Stomach (tissue), 9 donors: ENCODE measurements around the gene SPAG16. TPM values are rescaled to one million over a fixed set of nuclear protein-coding genes. Genes with fewer than 3 reads are reported as not detected.

Source experiments
- DNase-seq, 2 donors: peaks; one replicate each; pipeline versions ENCODE4 v3.0.0 to v3.0.0-alpha.2; 2013 to 2019
- H3K27ac ChIP-seq, 5 donors: fragments of 200-600 bp in 4 of 5; sonication (generic) in 4 of 5; one replicate each; pipeline ENCODE4 v1.5.1; 2013 to 2019; ENCODE audit warnings: mild to moderate bottlenecking in 1 of 5, moderate library complexity in 1 of 5
- H3K27me3 ChIP-seq, 3 donors: fragments of 200-600 bp; sonication (generic); one replicate each; pipeline ENCODE4 v1.5.1; 2017 to 2019; ENCODE audit warnings: mixed run types in 1 of 3
- H3K36me3 ChIP-seq, 4 donors: fragments of 200-600 bp; sonication (generic); 1 replicate in 3 of 4; 2 replicates in 1 of 4; pipeline ENCODE4 v1.5.1; 2016 to 2019
- H3K4me1 ChIP-seq, 4 donors: fragments of 200-600 bp; sonication (generic); one replicate each; pipeline ENCODE4 v1.5.1; 2016 to 2019
- H3K4me3 ChIP-seq, 4 donors: fragments of 200-600 bp; sonication (generic) in 3 of 4; one replicate each; pipeline ENCODE4 v1.5.1; 2016 to 2019; ENCODE audit warnings: mild to moderate bottlenecking in 1 of 4
- H3K9me3 ChIP-seq, 4 donors: fragments of 200-600 bp; sonication (generic); one replicate each; pipeline ENCODE4 v1.5.1; 2016 to 2019
- CTCF ChIP-seq, 7 experiments: fragments of 450-650 bp in 4 of 7; fragments of 200-600 bp in 3 of 7; sonication (generic) in 3 of 7; IDR thresholded peaks; one replicate each; pipeline ENCODE4 v1.5.1; 2016 to 2019; ENCODE audit warnings: antibody characterized with exemption in 7 of 7, control low read depth in 2 of 7, mild to moderate bottlenecking in 1 of 7
- EP300 ChIP-seq: sonication (generic); formaldehyde crosslinking; IDR thresholded peaks from one replicate; pipeline ENCODE4 v1.6.1; 2017; ENCODE audit warnings: antibody characterized with exemption
- POLR2A ChIP-seq, 4 donors: fragments of 450-650 bp; IDR thresholded peaks; one replicate each; pipeline ENCODE4 v1.6.1; 2016; ENCODE audit warnings: antibody characterized with exemption in 4 of 4, control low read depth in 2 of 4, mild to moderate bottlenecking in 1 of 4, moderate library complexity in 1 of 4
- POLR2AphosphoS5 ChIP-seq, 3 donors: sonication (generic); formaldehyde crosslinking; IDR thresholded peaks; one replicate each; pipeline ENCODE4 v1.6.1; 2016; ENCODE audit warnings: antibody characterized with exemption in 3 of 3
- WGBS, 5 donors: extraction: QIAGEN DNeasy Blood & Tissue Kit in 3 of 5; methylation state at CpG; one replicate each; pipeline versions ENCODE4 v1.1.5 to v1.1.7; 2013 to 2018; 5-methylcytosine and 5-hydroxymethylcytosine counted together
- intact Hi-C: fragments of 100-400 bp; cut with DNase I; formaldehyde crosslinking; loops from one replicate; pipeline ENCODE4 v1.15.1; 2023; ENCODE audit warnings: low total_unique reads
- polyA plus RNA-seq, 3 donors: library from polyadenylated mRNA; stranded (reverse); fragments of 200-250 nt; gene quantifications; one replicate each; pipeline ENCODE4 v1.2.3, GENCODE V29; 2013
- total RNA-seq, 5 donors: library from RNA; depleted of rRNA; stranded (reverse); fragments of >200 nt; gene quantifications; one replicate each; pipeline versions ENCODE4 v1.1.0 to v1.2.3, GENCODE V29; 2014 to 2016
- donor health status: healthy with polysubstance abuse.
- donor health status: Bipolar disorder and iron deficiency.
- donor health status: healthy.

The SPAG16 gene
- total and polyA plus RNA-seq, 8 donors = 16.0 to 137 (median 34.4) TPM

- no peaks in the 10 kb centered on the region for H3K9me3 ChIP-seq
- H3K4me3 ChIP-seq = no peak overlapping the region
- no peak for TF ChIP-seq CTCF (IDR thresholded peaks at IDR 0.05)
- no peak for TF ChIP-seq EP300
- TF ChIP-seq POLR2A (IDR thresholded peaks at IDR 0.05) = no peak
- TF ChIP-seq POLR2AphosphoS5 (IDR thresholded peaks at IDR 0.05) = no peak
- 56 to 69% (median 67%) methylated on average over 3 of the region's 3 CpGs for WGBS, 5 donors
- no peaks in the 10 kb centered on the region for H3K4me1 ChIP-seq
- intact Hi-C loops = no loop called here
- H3K27ac ChIP-seq = no peak overlapping the region
- no peaks in the 10 kb centered on the region for H3K27me3 ChIP-seq
- no peak for DNase-seq
- H3K36me3 ChIP-seq = no peaks in the 10 kb centered on the region
Measured at GRCh38 chr2:214019229-214019972, 735.1 kb downstream of the SPAG16 start.

- 76 to 90% (median 84%) methylated on average over 4 of the region's 4 CpGs for WGBS, 5 donors
Measured at GRCh38 chr2:214019973-214020345, 735.7 kb downstream of the SPAG16 start.

GRCh38 chr2:214029190-214029589, 744.9 kb downstream of the SPAG16 start:
- TF ChIP-seq POLR2AphosphoS5 (IDR thresholded peaks at IDR 0.05) (no peak), POLR2A (IDR thresholded peaks at IDR 0.05) (no peak), CTCF (IDR thresholded peaks at IDR 0.05) (no peak), EP300 (no peak)
- no peaks in the 10 kb centered on the region for H3K9me3 ChIP-seq
- H3K36me3 ChIP-seq = no peaks in the 10 kb centered on the region
- H3K4me3 ChIP-seq = no peak overlapping the region
- no peak for DNase-seq
- H3K4me1 ChIP-seq = no peaks in the 10 kb centered on the region
- no peak overlapping the region for H3K27ac ChIP-seq
- no peaks in the 10 kb centered on the region for H3K27me3 ChIP-seq
- WGBS, 5 donors = 70 to 84% (median 81%) methylated on average over 2 of the region's 2 CpGs
- intact Hi-C loops = no loop called here

More at GRCh38 chr2:214019973-214020345, 735.7 kb downstream of the SPAG16 start:
- intact Hi-C loops = no loop called here
- TF ChIP-seq POLR2A (IDR thresholded peaks at IDR 0.05) = no peak
- Histone ChIP-seq H3K27me3 (no peaks in the 10 kb centered on the region), H3K4me3 (no peak overlapping the region), H3K27ac (no peak overlapping the region), H3K4me1 (no peaks in the 10 kb centered on the region), H3K36me3 (no peaks in the 10 kb centered on the region), H3K9me3 (no peaks in the 10 kb centered on the region)
- DNase-seq = no peak

- TF ChIP-seq EP300 (no peak), CTCF (IDR thresholded peaks at IDR 0.05) (no peak), POLR2AphosphoS5 (IDR thresholded peaks at IDR 0.05) (no peak), POLR2A (IDR thresholded peaks at IDR 0.05) (no peak)
- no peaks in the 10 kb centered on the region for H3K4me1 ChIP-seq
Measured at GRCh38 chr2:214031566-214031965, 747.3 kb downstream of the SPAG16 start.

GRCh38 chr2:214034417-214034816, 750.2 kb downstream of the SPAG16 start:
- intact Hi-C loops = no loop called here
- no peaks in the 10 kb centered on the region for H3K4me1 ChIP-seq
- H3K27me3 ChIP-seq = no peaks in the 10 kb centered on the region
- H3K36me3 ChIP-seq = no peaks in the 10 kb centered on the region
- no peak for TF ChIP-seq CTCF (IDR thresholded peaks at IDR 0.05)
- TF ChIP-seq POLR2AphosphoS5 (IDR thresholded peaks at IDR 0.05) = no peak
- TF ChIP-seq POLR2A (IDR thresholded peaks at IDR 0.05) = no peak
- TF ChIP-seq EP300 = no peak
- H3K27ac ChIP-seq = no peak overlapping the region
- no peak overlapping the region for H3K4me3 ChIP-seq
- peaks cover 0 to 8% (median 3%) of the 10 kb centered on the region in 4 donors for H3K9me3 ChIP-seq
- 70 to 87% (median 79%) methylated on average over 2 to 3 of the region's 3 CpGs for WGBS, 5 donors
- no peak for DNase-seq

More at GRCh38 chr2:214031566-214031965, 747.3 kb downstream of the SPAG16 start:
- no peaks in the 10 kb centered on the region for H3K36me3 ChIP-seq
- intact Hi-C loops = no loop called here
- no peak for DNase-seq
- no peak overlapping the region for H3K4me3 ChIP-seq
- no peak overlapping the region for H3K27ac ChIP-seq
- peaks cover 0 to 8% (median 3%) of the 10 kb centered on the region in 4 donors for H3K9me3 ChIP-seq
- 65 to 78% (median 67%) methylated on average over 1 of the region's 1 CpG for WGBS, 5 donors
- no peaks in the 10 kb centered on the region for H3K27me3 ChIP-seq
